Measurements from ENCODE around the gene ZNF614. TPM values are rescaled to one million over a fixed set of nuclear protein-coding genes. Genes with fewer than 3 reads are reported as not detected.

Gene ZNF614
- total and polyA plus RNA-seq, 9 of the 15 experiments (the other 6 are each of a cell fraction or from before 2014, with no cell fraction given), result 4.9 to 16.3 (median 11.4) TPM

- in situ Hi-C loops (cut with MboI) (no loop called here), intact Hi-C loops (cut with micrococcal nuclease) (no loop called here)
- H3K79me2 ChIP-seq (ENCODE audit: control insufficient read depth, insufficient read depth, low read length), result no peaks in the 10 kb centered on the region
- DNase-seq (ENCODE audit: extremely low read depth in 1 of 4, low spot score in 3 of 4) (no peak), ATAC-seq (no peak), FAIRE-seq (no peak)
- no TSS peak for BruUV-seq (replicated peaks)
- no peaks in the 10 kb centered on the region for H3K27me3 ChIP-seq (ENCODE audit: control insufficient read depth in 2 of 2, insufficient read depth in 2 of 2, low read length in 2 of 2)
- no peaks in the 10 kb centered on the region for H3K4me1 ChIP-seq (replicated peaks in 1 of 2; ENCODE audit: control insufficient read depth in 2 of 2, insufficient read depth in 2 of 2, low read length in 2 of 2)
- H3K36me3 ChIP-seq (ENCODE audit: control insufficient read depth, insufficient read depth, low read length), result no peaks in the 10 kb centered on the region
- no peak overlapping the region for H3K9ac ChIP-seq (ENCODE audit: insufficient read depth in 1 of 2, low read depth in 2 of 2, low read length in 2 of 2)
- no peak overlapping the region for H3K4me3 ChIP-seq
- ChIA-PET POLR2A (no interaction called here), CTCF (ENCODE audit: low intra/inter-chr PET ratio) (no interaction called here)
- no peak overlapping the region for H3K4me2 ChIP-seq (ENCODE audit: insufficient read depth, low read length)
- no peaks in the 10 kb centered on the region for H3K9me1 ChIP-seq (ENCODE audit: control insufficient read depth, insufficient read depth, low read length)
- no peak overlapping the region for H3K27ac ChIP-seq (ENCODE audit: extremely low read depth, low read depth, low read length)
- WGBS (ENCODE audit: insufficient coverage, low coverage, missing lambda C conversion rate), result 7% methylated on average over 4 of the region's 4 CpGs
- peaks cover 2% of the 10 kb centered on the region for H3K9me3 ChIP-seq (replicated peaks; ENCODE audit: control insufficient read depth, insufficient read depth, low read depth, low read length)
- H2AFZ ChIP-seq (ENCODE audit: low read depth, low read length), result no peak overlapping the region
- no peaks in the 10 kb centered on the region for H4K20me1 ChIP-seq (replicated peaks; ENCODE audit: control insufficient read depth, insufficient read depth, low read length)
- TF ChIP-seq, protein P1, sequence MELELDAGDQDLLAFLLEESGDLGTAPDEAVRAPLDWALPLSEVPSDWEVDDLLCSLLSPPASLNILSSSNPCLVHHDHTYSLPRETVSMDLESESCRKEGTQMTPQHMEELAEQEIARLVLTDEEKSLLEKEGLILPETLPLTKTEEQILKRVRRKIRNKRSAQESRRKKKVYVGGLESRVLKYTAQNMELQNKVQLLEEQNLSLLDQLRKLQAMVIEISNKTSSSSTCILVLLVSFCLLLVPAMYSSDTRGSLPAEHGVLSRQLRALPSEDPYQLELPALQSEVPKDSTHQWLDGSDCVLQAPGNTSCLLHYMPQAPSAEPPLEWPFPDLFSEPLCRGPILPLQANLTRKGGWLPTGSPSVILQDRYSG (tag; conservative IDR thresholded peaks at IDR 0.05; ENCODE audit: low read depth), result no peak
- no peak for TF ChIP-seq ZKSCAN3 (CRISPR knock-in tag; IDR thresholded peaks at IDR 0.05)
- TF ChIP-seq, protein P2, sequence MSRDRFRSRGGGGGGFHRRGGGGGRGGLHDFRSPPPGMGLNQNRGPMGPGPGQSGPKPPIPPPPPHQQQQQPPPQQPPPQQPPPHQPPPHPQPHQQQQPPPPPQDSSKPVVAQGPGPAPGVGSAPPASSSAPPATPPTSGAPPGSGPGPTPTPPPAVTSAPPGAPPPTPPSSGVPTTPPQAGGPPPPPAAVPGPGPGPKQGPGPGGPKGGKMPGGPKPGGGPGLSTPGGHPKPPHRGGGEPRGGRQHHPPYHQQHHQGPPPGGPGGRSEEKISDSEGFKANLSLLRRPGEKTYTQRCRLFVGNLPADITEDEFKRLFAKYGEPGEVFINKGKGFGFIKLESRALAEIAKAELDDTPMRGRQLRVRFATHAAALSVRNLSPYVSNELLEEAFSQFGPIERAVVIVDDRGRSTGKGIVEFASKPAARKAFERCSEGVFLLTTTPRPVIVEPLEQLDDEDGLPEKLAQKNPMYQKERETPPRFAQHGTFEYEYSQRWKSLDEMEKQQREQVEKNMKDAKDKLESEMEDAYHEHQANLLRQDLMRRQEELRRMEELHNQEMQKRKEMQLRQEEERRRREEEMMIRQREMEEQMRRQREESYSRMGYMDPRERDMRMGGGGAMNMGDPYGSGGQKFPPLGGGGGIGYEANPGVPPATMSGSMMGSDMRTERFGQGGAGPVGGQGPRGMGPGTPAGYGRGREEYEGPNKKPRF (IDR thresholded peaks at IDR 0.05; ENCODE audit: low read depth, low read length), result no peak
- no peak for TF ChIP-seq FOXP1 (CRISPR knock-in tag; IDR thresholded peaks at IDR 0.05)
- no peak for TF ChIP-seq ZNF589 (CRISPR knock-in tag; IDR thresholded peaks at IDR 0.05; ENCODE audit: low read depth)
- TF ChIP-seq, protein P3, sequence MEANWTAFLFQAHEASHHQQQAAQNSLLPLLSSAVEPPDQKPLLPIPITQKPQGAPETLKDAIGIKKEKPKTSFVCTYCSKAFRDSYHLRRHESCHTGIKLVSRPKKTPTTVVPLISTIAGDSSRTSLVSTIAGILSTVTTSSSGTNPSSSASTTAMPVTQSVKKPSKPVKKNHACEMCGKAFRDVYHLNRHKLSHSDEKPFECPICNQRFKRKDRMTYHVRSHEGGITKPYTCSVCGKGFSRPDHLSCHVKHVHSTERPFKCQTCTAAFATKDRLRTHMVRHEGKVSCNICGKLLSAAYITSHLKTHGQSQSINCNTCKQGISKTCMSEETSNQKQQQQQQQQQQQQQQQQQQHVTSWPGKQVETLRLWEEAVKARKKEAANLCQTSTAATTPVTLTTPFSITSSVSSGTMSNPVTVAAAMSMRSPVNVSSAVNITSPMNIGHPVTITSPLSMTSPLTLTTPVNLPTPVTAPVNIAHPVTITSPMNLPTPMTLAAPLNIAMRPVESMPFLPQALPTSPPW (CRISPR knock-in tag; IDR thresholded peaks at IDR 0.05), result no peak
- no peak for TF ChIP-seq ZNF561 (CRISPR knock-in tag; conservative IDR thresholded peaks at IDR 0.05)
- no peak for TF ChIP-seq CBFA2T3 (IDR thresholded peaks at IDR 0.05)
- no peak for TF ChIP-seq ZNF165 (CRISPR knock-in tag; IDR thresholded peaks at IDR 0.05; ENCODE audit: borderline replicate concordance)
- no peak for TF ChIP-seq RNF219 (CRISPR knock-in tag; IDR thresholded peaks at IDR 0.05)
- no peak for TF ChIP-seq L3MBTL2 (IDR thresholded peaks at IDR 0.05)
- TF ChIP-seq SETDB1 (IDR thresholded peaks at IDR 0.05; ENCODE audit: low read length), result no peak
Measured at GRCh38 chr19:51978882-51979281, 49.3 kb downstream of the ZNF614 start.

Data from K562 (cell line).